Keratinocyte (primary cell): ENCODE data around the gene SAFB.

ENCODE experiments used
- EZH2 ChIP-seq: IDR thresholded peaks from one replicate; pipeline ENCODE4 v1.6.1; 2012; ENCODE audit warnings: inconsistent platforms, mild to moderate bottlenecking, low read length, moderate library complexity
- TF ChIP-seq, protein P1 (sequence below), 3 experiments: IDR thresholded peaks in 1 of 3; conservative IDR thresholded peaks in 1 of 3; optimal IDR thresholded peaks in 1 of 3; 2 replicates in 2 of 3; 3 replicates in 1 of 3; pipeline versions ENCODE3 to v1.5.1; 2011; ENCODE audit warnings: low read length in 3 of 3, mild to moderate bottlenecking in 3 of 3, moderate library complexity in 2 of 3, control low read depth in 1 of 3, inconsistent platforms in 1 of 3; ENCODE audit not compliant: insufficient read depth in 2 of 3; ENCODE audit errors: extremely low read depth in 1 of 3

DNA sequence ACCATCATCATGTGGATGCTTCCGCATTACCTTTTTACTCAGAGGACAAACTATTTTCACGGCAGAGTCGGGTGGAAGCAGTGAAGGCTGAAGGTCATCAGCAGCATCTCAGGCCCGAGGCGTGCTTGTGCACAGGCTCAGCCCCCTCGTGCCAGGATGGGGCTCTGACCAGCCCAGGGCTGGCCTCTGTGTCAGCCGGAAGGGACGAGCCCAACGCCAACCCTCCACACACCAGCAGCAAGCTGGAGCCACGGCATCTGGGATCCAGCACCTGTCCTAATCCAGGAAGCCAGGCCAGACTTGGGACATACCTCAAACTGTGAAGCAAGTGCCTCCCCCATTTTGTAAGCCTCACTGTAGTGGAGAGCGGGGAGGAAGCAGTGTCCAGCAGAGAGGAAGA, 46.3 kb downstream of the SAFB start:
- TF ChIP-seq, protein P1, sequence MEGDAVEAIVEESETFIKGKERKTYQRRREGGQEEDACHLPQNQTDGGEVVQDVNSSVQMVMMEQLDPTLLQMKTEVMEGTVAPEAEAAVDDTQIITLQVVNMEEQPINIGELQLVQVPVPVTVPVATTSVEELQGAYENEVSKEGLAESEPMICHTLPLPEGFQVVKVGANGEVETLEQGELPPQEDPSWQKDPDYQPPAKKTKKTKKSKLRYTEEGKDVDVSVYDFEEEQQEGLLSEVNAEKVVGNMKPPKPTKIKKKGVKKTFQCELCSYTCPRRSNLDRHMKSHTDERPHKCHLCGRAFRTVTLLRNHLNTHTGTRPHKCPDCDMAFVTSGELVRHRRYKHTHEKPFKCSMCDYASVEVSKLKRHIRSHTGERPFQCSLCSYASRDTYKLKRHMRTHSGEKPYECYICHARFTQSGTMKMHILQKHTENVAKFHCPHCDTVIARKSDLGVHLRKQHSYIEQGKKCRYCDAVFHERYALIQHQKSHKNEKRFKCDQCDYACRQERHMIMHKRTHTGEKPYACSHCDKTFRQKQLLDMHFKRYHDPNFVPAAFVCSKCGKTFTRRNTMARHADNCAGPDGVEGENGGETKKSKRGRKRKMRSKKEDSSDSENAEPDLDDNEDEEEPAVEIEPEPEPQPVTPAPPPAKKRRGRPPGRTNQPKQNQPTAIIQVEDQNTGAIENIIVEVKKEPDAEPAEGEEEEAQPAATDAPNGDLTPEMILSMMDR (optimal IDR thresholded peaks at IDR 0.05 in 1 of 3, IDR thresholded peaks at IDR 0.05 in 1 of 3, conservative IDR thresholded peaks at IDR 0.05 in 1 of 3; ENCODE audit: extremely low read depth in 1 of 3, insufficient read depth in 2 of 3, low read length in 3 of 3): no peak
- no peak for TF ChIP-seq EZH2
